Left renal cortex interstitium (tissue), 4 donors: ENCODE measurements around the gene DCST2. TPM values are rescaled to one million over a fixed set of nuclear protein-coding genes. Genes with fewer than 3 reads are reported as not detected.
"Not testable (repeated sequence)": the region's sequence is repeated elsewhere in the genome, so short reads cannot be mapped to it uniquely, and the experiment has no call there.

ENCODE experiments used
- DNase-seq, 4 donors: peaks; one replicate each; pipeline ENCODE4 v3.0.0-alpha.2; 2013; ENCODE audit warnings: low read depth in 4 of 4, low spot score in 2 of 4, missing footprints in 1 of 4
- polyA plus RNA-seq, 4 donors: library from polyadenylated mRNA; unstranded; fragments of 120-200 nt; gene quantifications; one replicate each; pipeline ENCODE4 v1.2.1, GENCODE V29; 2013; ENCODE audit not compliant: insufficient read length in 4 of 4

DCST2 gene
- polyA plus RNA-seq, 4 donors, result 1.1 to 2.5 (median 1.9) TPM

DNA sequence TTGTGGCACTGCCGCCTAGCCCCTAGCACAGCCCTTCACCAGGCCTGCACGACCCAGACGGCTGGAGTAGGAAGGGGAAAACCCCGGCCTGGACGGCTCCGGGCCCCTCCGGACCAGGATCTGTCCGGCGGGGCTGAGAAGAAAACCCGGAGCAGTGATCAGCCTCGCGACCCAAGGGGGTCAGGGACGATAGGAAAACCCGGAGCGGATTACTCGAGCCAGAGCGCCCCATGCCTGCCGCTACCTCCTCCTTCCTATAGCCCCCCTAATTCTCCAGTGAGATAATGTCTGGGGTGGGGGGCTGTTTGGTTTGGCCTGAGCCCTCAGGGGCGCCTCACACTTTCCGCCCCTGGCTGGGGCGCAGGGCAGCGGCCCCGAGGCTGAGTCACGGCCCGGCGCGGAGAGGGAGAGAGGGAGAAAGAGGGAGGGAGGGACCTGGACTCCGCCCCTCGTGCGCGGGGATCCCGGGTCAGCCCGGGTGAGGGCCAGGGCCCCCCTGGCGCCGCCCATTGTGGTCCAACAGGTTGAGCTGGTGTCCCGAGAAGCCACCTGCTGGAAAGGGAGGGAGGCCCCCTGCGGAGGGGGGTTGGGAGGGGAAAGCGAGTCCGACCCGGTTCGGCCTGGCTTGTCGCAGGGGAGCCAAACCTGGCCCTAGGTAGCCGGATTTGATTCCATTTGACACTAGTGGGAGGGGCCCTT, 32.7 kb downstream of the DCST2 start:
- DNase-seq, result peak; percentile 79 to 95 (median 93)

DNA sequence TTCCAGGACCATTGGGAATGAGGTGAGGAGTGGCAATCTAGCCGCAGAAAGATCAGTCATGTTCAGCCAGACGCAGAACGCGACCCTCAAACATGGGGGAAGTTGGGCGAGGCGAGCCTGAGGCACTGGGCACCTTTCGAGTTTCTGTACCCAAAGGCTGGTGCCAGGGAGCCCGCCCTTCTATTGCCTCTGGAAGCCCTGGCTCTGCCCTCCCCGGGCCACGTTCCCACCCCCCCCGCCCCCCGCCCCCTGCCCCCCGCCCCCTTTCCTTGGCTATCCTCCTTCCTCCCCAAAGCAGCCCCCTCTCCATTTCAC, 33.2 kb downstream of the DCST2 start:
- DNase-seq, result peak in 1 of 4 donors; percentile 21

DNA sequence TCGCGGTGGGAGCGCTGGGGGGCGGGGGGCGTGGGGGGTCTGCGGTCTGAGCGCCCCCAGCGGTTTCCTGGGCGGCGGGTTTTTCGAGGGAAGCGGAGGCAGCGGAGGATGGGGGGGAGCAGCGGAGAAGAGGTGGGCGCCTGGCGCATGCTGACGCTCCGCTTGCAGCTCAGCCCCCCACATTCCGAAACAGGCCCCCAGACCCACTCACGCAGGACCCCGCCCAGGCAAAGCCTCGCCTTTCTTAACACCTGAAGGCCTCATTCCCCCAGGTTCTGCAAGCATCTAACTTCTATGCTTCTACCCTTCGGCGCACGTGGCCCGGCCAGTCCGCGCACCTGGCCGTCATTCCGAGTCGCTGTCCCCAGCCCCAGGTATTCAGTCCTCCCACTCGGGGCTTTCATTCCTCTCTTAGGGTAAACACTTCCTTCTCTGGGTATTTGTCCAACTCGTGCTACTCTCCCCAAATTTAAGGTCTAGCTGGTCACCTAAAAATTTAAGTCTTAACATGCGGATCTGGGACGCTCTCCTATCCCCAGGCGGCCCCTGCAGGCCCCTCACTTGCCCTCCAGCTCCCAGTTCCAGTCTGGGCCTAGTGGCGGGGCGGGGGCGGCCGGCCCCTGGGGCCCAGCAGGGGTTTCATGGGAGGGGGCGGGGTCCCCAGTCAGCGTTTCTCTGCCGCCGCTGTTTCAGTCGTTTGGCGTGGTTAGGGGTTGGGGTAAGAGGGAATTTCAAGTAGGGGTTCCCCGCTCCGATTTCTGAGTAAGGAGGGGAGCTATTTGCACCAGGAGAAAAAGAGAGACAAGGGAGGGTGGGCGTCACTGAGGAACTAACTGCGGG, 33.8 kb downstream of the DCST2 start:
- peak in 2 of 4 donors; percentile 32 to 37 for DNase-seq

DNA sequence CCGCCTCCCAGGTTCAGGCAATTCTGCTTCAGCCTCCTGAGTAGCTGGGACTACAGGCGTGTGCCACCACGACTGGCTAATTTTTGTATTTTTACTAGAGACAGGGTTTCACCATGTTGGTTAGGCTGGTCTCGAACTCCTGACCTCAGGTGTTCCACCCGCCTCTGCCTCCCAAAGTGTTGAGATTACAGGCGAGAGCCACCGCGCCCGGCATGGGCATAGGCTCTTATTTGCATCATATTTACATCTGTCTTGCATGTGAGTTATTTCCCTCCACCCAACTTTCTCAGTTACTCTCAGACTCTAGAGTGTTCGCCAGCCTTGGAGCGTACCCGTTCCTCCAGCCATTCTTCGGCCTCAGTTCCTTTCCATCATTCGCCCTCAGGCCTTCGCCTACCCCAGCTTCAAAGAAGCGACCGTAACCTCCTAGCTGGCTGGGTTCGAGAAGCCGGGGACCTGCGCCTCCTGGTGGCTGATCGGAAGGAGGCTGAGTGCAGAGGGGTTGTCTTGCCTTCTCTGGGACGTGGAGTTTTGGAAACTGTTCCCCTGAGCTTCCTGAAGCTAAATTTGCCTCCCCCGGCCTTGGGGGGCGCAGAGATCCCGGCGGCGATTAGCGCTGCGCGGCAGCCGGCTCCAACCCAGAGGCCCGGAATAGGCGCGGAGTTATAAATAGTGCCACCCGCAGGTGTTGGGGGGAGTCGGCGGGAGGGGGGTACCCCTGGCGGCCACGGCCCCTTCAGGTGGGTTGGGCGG, 34.6 kb downstream of the DCST2 start:
- DNase-seq, result peak in 3 of 4 donors; percentile 41 to 62 (median 57)

DNA sequence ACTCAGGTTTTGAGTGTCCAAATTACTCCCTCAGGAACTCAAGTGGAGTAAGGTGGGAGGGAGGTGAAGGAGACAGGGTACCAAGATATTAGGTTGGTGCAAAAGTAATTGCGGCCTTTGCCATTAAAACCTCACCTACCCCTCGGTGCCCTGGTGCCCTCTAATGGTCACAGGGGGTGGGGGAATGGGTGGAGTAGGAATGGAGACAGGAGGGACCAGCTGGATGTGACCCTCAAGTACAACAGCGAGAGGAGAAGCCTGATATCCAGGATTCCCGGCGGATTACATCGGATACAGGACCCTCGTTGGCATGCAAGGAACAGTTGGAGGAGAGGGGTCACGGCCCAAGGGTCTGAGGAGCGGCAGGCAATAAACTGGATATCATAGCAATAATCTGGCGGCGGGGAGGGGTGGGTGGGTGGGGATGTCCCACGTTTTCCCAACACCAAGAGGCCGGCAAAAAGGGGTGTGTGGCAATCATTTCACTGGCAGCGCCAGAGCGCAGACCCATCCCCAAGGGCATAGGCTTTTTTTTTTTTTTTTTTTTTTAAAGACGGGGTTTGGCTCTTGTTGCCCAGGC, 35.3 kb downstream of the DCST2 start:
- DNase-seq, result no peak

DNA sequence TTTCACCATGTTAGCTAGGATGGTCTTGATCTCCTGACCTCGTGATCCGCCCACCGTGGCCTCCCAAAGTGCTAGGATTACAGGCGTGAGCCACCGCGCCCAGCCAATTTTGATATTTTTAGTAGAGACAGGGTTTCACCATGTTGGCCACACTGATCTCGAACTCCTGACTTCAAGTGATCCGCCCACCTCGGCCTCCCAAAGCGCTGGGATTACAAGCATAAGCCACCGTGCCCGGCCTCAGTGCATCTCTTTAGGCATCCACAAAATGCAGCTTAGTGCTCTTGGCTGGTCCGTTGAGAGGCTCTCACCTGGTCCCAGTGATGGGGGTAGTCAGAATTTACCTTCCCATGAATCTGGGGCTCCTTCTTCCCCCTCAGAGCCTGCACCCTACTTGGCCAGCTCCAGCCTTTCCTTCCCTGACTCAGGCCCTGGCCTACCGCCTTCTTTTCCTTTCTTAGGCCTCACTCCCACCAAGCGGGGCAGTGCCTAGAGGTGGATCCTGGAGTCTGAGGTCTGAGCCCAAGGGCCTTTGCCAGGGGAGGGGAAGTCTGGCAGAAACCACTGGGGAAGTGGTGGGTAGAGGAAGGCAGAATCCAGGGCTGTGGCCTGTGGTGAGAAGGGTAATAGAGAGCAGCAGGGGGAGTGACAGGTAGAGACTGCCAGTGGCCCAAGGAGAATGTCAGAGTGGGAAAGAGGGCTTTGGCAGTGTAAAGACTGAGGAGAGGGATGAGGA, 36.4 kb downstream of the DCST2 start:
- DNase-seq, result no peak

DNA sequence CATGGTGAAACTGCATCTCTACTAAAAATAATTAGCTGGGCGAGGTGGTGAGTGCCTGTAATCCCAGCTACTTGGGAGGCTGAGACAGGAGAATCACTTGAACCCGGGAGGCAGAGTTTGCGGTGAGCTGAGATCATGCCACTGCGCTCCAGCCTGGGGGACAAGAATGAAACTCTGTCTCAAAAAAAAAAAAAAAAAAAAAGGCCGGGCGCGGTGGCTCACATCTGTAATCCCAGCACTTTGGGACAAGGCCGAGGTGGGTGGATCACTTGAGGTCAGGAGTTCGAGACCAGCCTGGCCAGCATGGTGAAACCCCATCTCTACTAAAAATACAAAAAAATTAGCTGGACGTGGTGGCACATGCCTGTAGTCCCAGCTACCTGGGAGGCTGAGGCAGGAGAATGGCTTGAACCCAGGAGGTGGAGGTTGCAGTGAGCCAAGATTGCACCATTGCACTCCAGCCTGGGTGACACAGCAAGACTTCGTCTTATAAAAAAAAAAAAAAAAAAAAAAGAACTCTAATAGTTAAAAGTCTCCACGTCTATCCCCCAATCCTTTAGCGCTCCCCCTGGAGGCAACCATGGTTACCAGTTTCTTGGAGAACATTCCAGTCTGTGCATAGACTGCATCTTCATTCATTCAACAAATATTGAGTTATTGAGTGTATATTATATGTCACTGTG, 38.1 kb downstream of the DCST2 start:
- DNase-seq, result peak in 1 of 4 donors; percentile 54

DNA sequence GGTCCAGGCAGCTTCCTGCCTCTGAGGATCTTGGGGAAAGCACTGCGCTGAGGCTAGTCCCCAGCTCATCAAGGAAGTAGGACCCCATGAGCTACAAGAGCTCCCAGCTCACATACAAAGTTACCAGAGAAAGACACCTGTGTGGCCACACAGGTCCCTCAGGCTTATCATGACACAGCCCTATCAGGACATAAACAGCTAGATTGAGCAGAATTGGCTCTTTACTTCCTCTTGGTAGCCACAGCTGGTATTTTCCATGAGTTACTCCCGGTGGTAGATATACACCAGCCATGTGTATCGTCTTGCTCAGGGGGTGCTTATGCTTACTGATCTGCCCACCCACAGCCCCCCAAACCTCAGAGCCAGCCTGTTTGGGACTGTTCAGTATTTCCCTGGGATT, 39.0 kb downstream of the DCST2 start:
- DNase-seq, result no peak

DNA sequence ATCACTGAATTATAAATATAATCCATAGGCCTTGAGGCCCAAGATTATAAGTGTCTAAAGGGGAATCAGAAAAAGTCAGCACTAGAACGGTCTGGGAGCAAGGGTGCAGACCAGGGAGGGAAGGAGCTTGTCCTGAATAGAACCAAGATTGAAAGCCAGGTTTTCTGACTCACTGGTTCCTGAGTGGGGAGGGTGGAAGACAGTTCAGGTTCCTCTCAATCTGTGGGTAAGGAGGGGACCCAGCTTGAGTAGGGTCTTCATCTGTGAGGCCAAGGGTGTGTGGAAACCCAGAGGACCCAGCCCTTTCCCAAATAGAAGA, 39.4 kb downstream of the DCST2 start:
- DNase-seq, result no peak

DNA sequence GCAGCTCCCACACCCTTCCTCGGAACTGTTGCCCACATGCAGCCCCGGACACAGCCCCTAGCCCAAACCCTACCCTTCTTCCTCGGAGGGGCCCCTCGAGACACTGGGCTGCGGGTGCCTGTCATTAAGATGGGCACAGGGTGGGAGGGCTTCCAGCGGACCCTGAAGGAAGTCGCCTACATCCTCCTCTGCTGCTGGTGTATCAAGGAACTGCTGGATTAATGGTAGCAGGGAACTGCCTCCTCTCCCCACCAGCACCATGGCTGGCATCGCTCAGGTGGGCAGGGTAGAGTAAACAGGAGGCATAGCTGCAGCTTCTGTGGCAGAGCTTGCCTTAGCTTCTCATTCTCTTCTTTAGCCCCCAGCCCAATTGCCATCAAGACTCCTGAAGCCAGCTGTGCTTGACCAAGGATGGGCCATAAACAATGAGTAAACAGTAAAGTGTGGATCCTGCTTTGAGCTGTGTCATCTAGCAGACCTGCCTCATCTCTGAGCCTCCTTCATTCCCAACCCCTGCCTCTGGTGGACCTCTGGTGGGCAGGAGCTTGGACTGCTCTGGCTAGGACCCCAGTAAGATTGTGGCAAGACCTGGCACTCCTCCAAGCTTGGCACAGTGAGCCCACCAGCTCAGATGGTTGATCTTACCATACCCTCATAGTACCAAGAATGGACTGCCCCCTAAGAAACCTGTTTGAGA, 39.9 kb downstream of the DCST2 start, which contains the start of gene LENEP:
TSS of gene LENEP (plus strand) at position 15 of the 697 bp plus-strand sequence. CDS start at position 37, 22 bp downstream.
- DNase-seq, result no peak

DNA sequence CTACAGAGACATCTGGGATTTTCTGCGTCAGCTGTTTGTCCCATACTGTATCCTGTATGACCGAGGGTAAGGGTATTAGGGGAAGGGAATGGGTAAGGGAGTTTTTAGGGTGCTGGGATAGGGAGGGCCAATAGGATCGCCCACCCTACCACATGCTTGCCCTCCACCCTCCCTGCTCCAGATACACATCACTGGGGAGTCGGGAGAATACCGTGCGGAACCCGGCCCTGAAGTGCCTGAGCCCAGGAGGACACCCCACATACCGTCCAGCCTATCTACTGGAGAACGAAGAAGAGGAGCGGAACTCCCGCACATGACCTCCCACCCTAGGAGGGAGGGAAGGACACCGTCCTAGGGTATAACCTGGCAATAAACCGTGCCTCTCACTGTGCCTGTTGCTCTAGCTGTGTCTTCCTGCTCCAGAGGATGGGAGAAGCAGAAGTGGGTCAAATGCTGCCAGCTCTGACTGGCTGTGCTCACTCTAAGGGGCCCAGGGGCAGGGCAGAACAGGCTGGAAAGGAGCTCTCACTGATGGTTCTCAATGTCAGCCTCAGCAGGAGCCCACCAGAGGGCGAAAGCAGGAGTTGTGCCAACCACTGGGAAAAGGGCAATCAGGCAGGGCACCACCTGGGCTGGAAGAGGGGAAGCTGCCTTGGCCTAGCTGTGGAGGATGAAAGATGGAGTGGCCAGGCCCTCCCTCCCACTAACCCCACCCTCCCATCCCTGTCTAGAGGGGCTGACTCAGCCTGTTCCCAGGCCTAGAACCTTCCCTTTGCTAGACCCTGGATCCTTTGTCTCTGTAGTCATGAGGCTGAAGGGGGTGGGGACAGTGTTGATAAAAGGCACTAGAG, 40.6 kb downstream of the DCST2 start:
- DNase-seq, result no peak

DNA sequence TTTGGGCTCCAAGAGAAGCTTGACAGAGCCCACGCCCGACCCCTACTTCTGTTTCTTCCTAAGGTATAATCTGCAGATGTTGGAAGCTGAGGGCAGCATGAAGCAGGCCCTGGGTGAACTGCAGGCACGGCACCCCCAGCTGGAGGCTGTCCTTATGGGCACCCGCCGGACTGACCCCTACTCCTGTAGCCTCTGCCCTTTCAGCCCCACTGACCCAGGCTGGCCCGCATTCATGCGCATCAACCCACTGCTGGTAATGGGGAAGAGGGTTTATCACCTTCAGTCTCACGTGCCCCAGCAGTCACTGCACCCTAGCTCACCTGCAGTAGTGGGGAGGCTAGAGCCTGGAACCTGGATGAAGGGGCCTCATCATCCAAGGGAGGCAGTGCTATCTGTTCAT, 43.3 kb downstream of the DCST2 start:
- DNase-seq, result no peak

DNA sequence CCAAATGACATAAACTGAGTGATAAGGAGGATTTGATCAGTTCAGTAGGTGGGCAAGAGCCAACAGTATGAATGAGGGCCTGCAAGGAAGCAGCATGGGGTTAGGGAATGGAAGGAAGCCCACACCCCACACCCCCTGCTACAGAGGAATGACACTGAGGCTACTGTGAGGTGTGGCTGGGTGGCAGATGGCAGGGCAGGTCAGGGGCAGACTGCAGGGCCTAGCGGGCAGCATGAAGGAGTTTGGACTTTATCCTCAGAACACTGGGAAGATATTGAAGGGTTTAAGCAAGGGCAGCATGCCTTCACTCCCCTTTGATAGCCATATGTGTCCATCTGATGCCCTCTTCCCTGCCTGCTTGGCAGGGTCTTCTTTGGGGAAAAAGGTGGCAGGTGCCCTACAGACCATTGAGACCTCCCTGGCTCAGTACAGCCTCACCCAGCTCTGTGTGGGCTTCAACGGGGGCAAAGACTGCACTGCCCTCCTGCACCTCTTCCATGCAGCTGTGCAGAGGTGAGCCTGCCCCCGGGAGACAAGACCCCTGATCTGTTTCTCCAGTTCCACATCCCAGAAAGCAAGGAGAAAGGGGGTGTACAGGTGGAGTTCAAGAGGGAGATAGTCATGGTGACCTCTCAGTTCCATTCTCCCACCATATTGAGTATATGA, 44.3 kb downstream of the DCST2 start:
- no peak for DNase-seq

DNA sequence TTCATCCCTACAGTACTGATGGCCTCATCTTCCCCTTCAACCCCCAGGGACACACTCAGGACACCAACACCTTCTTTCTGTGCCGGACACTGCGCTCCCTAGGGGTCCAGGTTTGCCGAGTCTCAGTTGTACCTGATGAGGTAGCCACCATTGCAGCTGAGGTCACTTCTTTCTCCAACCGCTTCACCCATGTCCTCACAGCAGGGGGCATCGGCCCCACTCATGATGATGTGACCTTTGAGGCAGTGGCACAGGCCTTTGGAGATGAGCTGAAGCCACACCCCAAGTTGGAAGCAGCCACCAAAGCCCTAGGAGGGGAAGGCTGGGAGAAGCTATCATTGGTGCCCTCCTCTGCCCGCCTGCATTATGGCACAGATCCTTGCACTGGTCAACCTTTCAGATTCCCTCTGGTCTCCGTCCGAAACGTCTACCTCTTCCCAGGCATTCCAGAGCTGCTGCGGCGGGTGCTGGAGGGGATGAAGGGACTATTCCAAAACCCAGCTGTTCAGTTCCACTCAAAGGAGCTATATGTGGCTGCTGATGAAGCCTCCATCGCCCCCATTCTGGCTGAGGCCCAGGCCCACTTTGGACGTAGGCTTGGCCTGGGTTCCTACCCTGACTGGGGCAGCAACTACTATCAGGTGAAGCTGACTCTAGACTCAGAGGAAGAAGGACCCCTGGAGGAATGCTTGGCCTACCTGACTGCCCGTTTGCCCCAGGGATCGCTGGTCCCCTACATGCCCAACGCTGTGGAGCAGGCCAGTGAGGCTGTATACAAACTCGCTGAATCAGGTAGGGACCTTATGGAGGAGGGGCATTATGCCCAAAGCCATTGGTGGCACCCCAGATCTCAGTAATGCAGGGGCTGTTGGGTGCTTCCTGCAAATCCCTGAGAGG, 45.3 kb downstream of the DCST2 start:
- no peak for DNase-seq

DNA sequence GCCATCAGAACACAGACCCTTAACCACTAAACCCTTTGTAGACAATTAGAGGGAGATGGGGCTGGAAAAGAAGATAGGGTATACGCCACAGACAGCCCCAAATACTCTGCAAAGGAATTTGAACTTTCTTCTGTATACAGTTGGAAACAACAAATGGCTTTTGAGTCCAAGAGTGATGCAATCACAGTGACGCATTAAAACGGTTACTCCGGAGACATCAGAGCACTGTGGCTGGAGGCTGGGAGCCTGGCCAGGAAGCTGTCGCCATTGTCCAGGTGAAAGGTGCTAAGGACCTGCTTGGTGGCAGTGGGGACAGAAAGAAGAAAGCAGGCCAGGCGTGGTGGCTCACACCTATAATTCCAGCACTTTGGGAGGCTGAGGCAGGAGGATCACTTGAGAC, 46.3 kb downstream of the DCST2 start:
- no peak for DNase-seq

DNA sequence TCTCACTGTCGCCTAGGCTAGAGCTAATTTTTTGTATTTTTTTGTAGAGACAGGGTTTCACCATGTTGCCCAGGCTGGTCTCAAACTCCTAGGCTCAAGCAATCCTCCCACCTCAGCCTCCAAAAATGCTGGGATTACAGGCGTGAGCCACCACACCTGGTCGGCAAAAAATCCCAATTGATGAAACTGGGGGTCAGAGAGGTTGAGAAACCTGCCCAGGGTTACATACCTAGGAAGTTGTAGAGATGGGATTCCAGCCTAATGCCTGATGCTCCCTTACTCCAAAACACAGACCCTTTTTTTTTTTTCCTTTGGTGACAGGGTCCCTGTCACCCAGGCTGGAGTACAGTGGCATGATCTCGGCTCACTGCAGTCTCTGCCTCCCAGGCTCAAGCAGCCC, 46.8 kb downstream of the DCST2 start:
- not testable (repeated sequence) for DNase-seq
